HepG2 (cell line): ENCODE measurements around the gene NUAK1. TPM values are rescaled to one million over a fixed set of nuclear protein-coding genes. Genes with fewer than 3 reads are reported as not detected.

Experiments used
- ATAC-seq: fragments of 200-7000 bp; cut with Tn5 transposase; 3 replicates; pipeline ENCODE4 v1.9.1; 2020; ENCODE audit warnings: mild to moderate bottlenecking, moderate library complexity
- BruUV-seq: library from RNA; stranded (reverse); fragments of 400-500 nt; replicated peaks from 2 replicates; lab custom pipeline; 2021; lab: Mats Ljungman, UMichigan
- CTCF ChIA-PET: fragments of 300-600 bp; formaldehyde crosslinking; extraction: SDS; loops from one replicate; lab custom pipeline; 2021; ENCODE audit warnings: low total read pairs, inconsistent platforms, low intra/inter-chr PET ratio; lab: Yijun Ruan, JAX
- POLR2A ChIA-PET: fragments of 350-600 bp; sonication (Branson Sonifier 250); formaldehyde crosslinking; loops from one replicate; lab custom pipeline; 2020; ENCODE audit warnings: antibody characterized with exemption, inconsistent platforms; lab: Yijun Ruan, JAX
- DNase-seq: peaks from one replicate; pipeline ENCODE4 v3.0.0-alpha.2; 2015; ENCODE audit warnings: low spot score
- FAIRE-seq: peaks from 3 replicates; lab custom pipeline; 2011; peaks lifted over from hg19 to GRCh38; lab: Jason Lieb, UNC
- H2AFZ ChIP-seq: one replicate; pipeline ENCODE4 v1.6.1; 2011; ENCODE audit warnings: low read length, inconsistent platforms
- H3K27ac ChIP-seq: fragments of 300-600 bp; 3 replicates; pipeline ENCODE4 v1.8.0; 2011; ENCODE audit warnings: mixed run types, mild to moderate bottlenecking, mixed read lengths, low read length, inconsistent platforms; ENCODE audit not compliant: insufficient read depth; ENCODE audit errors: extremely low read length
- H3K27me3 ChIP-seq, 2 experiments: fragments of 200-600 bp in 1 of 2; 2 replicates in 1 of 2; 3 replicates in 1 of 2; pipeline versions ENCODE4 v1.6.0 to v1.8.0; 2011; ENCODE audit warnings: low read length in 2 of 2, mild to moderate bottlenecking in 2 of 2, moderate library complexity in 2 of 2, inconsistent platforms in 1 of 2; ENCODE audit not compliant: insufficient read depth in 2 of 2, control insufficient read depth in 1 of 2
- H3K36me3 ChIP-seq, 2 experiments: fragments of 200-600 bp in 1 of 2; replicated peaks in 1 of 2; 2 replicates in 1 of 2; 3 replicates in 1 of 2; pipeline versions ENCODE4 v1.5.1 to v1.8.0; 2011; ENCODE audit warnings: low read length in 2 of 2, inconsistent platforms in 1 of 2; ENCODE audit not compliant: insufficient read depth in 2 of 2, control insufficient read depth in 1 of 2
- H3K4me1 ChIP-seq: 2 replicates; pipeline ENCODE4 v1.5.1; 2012; ENCODE audit warnings: low read length, inconsistent platforms; ENCODE audit not compliant: insufficient read depth
- H3K4me2 ChIP-seq: 2 replicates; pipeline ENCODE4 v1.6.0; 2011; ENCODE audit warnings: low read depth, low read length, inconsistent platforms
- H3K4me3 ChIP-seq, 3 experiments: fragments of 200-600 bp in 1 of 3; sonication (generic), shearing (Covaris generic) in 1 of 3; replicated peaks in 1 of 3; 2 replicates each; pipeline ENCODE4 v1.5.1; 2011 to 2016; ENCODE audit warnings: low read length in 3 of 3, inconsistent platforms in 2 of 3, low read depth in 2 of 3, mild to moderate bottlenecking in 2 of 3, control low read depth in 1 of 3, mixed read lengths in 1 of 3; ENCODE audit not compliant: insufficient read depth in 1 of 3
- H3K79me2 ChIP-seq: one replicate; pipeline ENCODE4 v1.6.1; 2011; ENCODE audit warnings: low read length, inconsistent platforms; ENCODE audit not compliant: insufficient read depth
- H3K9ac ChIP-seq: 2 replicates; pipeline ENCODE4 v1.6.0; 2011; ENCODE audit warnings: mild to moderate bottlenecking, low read depth, low read length, inconsistent platforms; ENCODE audit not compliant: insufficient read depth
- H3K9me3 ChIP-seq: 2 replicates; pipeline ENCODE4 v1.5.1; 2012; ENCODE audit warnings: mild to moderate bottlenecking, low read length
- H4K20me1 ChIP-seq: 2 replicates; pipeline ENCODE4 v1.6.0; 2011; ENCODE audit warnings: inconsistent platforms, mild to moderate bottlenecking, low read length, moderate library complexity; ENCODE audit not compliant: insufficient read depth
- BATF2 ChIP-seq: sonication (generic); formaldehyde crosslinking; IDR thresholded peaks from 2 replicates; pipeline ENCODE4 v1.8.0; 2022; ENCODE audit warnings: mild to moderate bottlenecking, missing genetic modification reagents, moderate library complexity
- CREBL2 ChIP-seq: sonication (generic); formaldehyde crosslinking; IDR thresholded peaks from 2 replicates; pipeline ENCODE4 v1.8.1; 2023; ENCODE audit warnings: missing genetic modification reagents, mild to moderate bottlenecking, borderline replicate concordance
- DMAP1 ChIP-seq: IDR thresholded peaks from 2 replicates; pipeline ENCODE4 v1.6.1; 2016
- LCORL ChIP-seq, 2 experiments: fragments of 450-650 bp in 1 of 2; sonication (generic) in 1 of 2; formaldehyde crosslinking in 1 of 2; IDR thresholded peaks; 2 replicates each; pipeline versions ENCODE4 v1.5.0 to v1.6.1; 2017 to 2020; ENCODE audit warnings: antibody characterized with exemption in 1 of 2, missing genetic modification reagents in 1 of 2
- MYPOP ChIP-seq: sonication (generic); formaldehyde crosslinking; IDR thresholded peaks from 2 replicates; pipeline ENCODE4 v1.8.1; 2023; ENCODE audit warnings: mild to moderate bottlenecking, moderate library complexity, missing genetic modification reagents
- RELA ChIP-seq: sonication (generic); formaldehyde crosslinking; IDR thresholded peaks from 2 replicates; pipeline ENCODE4 v1.4.0; 2020; ENCODE audit warnings: missing genetic modification reagents
- RXRB ChIP-seq: IDR thresholded peaks from 2 replicates; pipeline ENCODE4 v1.6.1; 2016; ENCODE audit warnings: borderline replicate concordance, missing genetic modification reagents, missing compliant biosample characterization
- SNAPC2 ChIP-seq: sonication (generic); formaldehyde crosslinking; IDR thresholded peaks from 2 replicates; pipeline ENCODE4 v1.8.1; 2022; ENCODE audit warnings: mild to moderate bottlenecking, missing genetic modification reagents
- TGIF2 ChIP-seq: IDR thresholded peaks from 2 replicates; pipeline ENCODE4 v1.6.1; 2016; ENCODE audit warnings: control low read depth, missing compliant biosample characterization
- ZBTB7B ChIP-seq: sonication (generic); formaldehyde crosslinking; IDR thresholded peaks from 2 replicates; pipeline ENCODE4 v1.4.0; 2020; ENCODE audit warnings: missing genetic modification reagents
- ZNF251 ChIP-seq: sonication (generic); formaldehyde crosslinking; IDR thresholded peaks from 2 replicates; pipeline ENCODE4 v1.9.0; 2021; ENCODE audit warnings: mild to moderate bottlenecking, missing genetic modification reagents
- WGBS: methylation state at CpG from one replicate; pipeline ENCODE4 v1.1.6; 2017; ENCODE audit warnings: low lambda C conversion rate; 5-methylcytosine and 5-hydroxymethylcytosine counted together
- in situ Hi-C: cut with HindIII; loops from 2 replicates; pipeline ENCODE4 v1.10.0; 2017; ENCODE audit warnings: low pct_unique_long_range_greater_than_20kb; ENCODE audit not compliant: extremely low pct_ligation_motif_present
- intact Hi-C: fragments of 100-400 bp; cut with micrococcal nuclease; formaldehyde crosslinking; loops from one replicate; pipeline ENCODE4 v1.10.0; 2022; ENCODE audit not compliant: unreplicated experiment
- polyA plus RNA-seq, 8 experiments: library from polyadenylated mRNA; depleted of rRNA in 3 of 8; stranded (reverse) in 7 of 8; unstranded in 1 of 8; fragments of >200 nt; fragmentation: Illumina TruSeq in 4 of 8; extraction: Trizol in 4 of 8; gene quantifications; 2 replicates each; pipeline versions ENCODE4 v1.2.1 to v1.2.3, GENCODE V29; 2011 to 2016; ENCODE audit warnings: low read depth in 4 of 8, missing spikeins in 1 of 8, mixed read lengths in 1 of 8; ENCODE audit not compliant: insufficient read depth in 1 of 8
- total RNA-seq, 5 experiments: library from RNA; depleted of rRNA; stranded (reverse); fragments of >200 nt; fragmentation: Illumina TruSeq; extraction: Trizol; gene quantifications; 2 replicates each; pipeline ENCODE4 v1.2.3, GENCODE V29; 2016; ENCODE audit warnings: low read depth in 1 of 5
- TF ChIP-seq, protein P1 (sequence below): sonication (generic); formaldehyde crosslinking; IDR thresholded peaks from 2 replicates; pipeline ENCODE4 v1.4.0; 2020; ENCODE audit warnings: missing genetic modification reagents, mild to moderate bottlenecking, borderline replicate concordance

Gene NUAK1
- total and polyA plus RNA-seq, 2 of the 13 experiments (the other 11 are each of a cell fraction or from before 2014, with no cell fraction given) = 1.7 to 1.9 TPM

DNA sequence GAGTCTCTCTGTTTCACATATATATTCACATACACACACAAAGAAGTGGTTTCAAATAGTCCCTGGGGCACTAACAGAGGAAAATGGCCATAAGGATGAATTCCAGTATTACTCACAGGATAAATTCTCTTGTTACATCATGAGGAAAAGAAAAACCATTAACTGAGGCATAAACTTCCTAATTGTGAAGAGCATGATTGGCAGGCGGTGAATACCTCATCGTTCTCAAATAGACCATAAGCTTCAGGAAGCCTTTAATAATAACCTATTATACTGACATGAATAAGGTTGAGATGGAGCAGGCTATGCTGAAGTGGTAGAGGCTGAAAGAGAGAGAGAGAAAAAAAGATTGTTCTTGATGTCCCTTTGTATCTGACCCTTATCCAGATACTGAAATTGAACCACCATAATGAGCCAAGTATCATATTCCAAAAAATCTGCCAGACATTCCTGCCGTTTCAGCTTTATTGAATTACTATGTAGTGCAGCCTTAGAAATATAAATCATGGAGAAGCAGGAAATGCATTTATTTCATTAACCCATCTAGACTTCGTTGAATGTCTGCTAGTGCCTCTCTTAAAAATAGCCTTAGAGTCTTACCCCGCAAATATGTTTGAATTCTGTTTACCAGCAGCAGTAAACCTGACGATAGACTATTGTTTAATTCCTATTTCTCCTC is 86.8 kb downstream of the NUAK1 start:
- Histone ChIP-seq H3K27me3 (peaks cover 4 to 14% of the 10 kb centered on the region in 2 experiments; a peak in 2 of 5 replicates), H3K4me2 (no peak overlapping the region), H4K20me1 (no peaks in the 10 kb centered on the region), H3K27ac (no peak overlapping the region), H3K4me3 (no peak overlapping the region), H2AFZ (no peak overlapping the region), H3K9ac (no peak overlapping the region), H3K36me3 (no peaks in the 10 kb centered on the region), H3K4me1 (no peaks in the 10 kb centered on the region), H3K79me2 (no peaks in the 10 kb centered on the region), H3K9me3 (no peaks in the 10 kb centered on the region)
- 32% methylated on average over 6 of the region's 6 CpGs for WGBS
- DNase-seq (no peak), FAIRE-seq (no peak), ATAC-seq (no peak)
- ChIA-PET POLR2A (no interaction called here), CTCF (no interaction called here)
- TF ChIP-seq RXRB (CRISPR knock-in tag) = no peak
- no peak for TF ChIP-seq DMAP1 (CRISPR knock-in tag)
- TF ChIP-seq SNAPC2 (CRISPR knock-in tag) = no peak
- no peak for TF ChIP-seq ZNF251 (CRISPR knock-in tag)
- TF ChIP-seq TGIF2 (CRISPR knock-in tag) = no peak
- TF ChIP-seq CREBL2 (CRISPR knock-in tag) = no peak
- no peak for TF ChIP-seq MYPOP
- TF ChIP-seq RELA (CRISPR knock-in tag) = no peak
- TF ChIP-seq, protein P1, sequence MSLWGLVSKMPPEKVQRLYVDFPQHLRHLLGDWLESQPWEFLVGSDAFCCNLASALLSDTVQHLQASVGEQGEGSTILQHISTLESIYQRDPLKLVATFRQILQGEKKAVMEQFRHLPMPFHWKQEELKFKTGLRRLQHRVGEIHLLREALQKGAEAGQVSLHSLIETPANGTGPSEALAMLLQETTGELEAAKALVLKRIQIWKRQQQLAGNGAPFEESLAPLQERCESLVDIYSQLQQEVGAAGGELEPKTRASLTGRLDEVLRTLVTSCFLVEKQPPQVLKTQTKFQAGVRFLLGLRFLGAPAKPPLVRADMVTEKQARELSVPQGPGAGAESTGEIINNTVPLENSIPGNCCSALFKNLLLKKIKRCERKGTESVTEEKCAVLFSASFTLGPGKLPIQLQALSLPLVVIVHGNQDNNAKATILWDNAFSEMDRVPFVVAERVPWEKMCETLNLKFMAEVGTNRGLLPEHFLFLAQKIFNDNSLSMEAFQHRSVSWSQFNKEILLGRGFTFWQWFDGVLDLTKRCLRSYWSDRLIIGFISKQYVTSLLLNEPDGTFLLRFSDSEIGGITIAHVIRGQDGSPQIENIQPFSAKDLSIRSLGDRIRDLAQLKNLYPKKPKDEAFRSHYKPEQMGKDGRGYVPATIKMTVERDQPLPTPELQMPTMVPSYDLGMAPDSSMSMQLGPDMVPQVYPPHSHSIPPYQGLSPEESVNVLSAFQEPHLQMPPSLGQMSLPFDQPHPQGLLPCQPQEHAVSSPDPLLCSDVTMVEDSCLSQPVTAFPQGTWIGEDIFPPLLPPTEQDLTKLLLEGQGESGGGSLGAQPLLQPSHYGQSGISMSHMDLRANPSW (CRISPR knock-in tag) = no peak
- TF ChIP-seq ZBTB7B (CRISPR knock-in tag) = no peak
- no peak for TF ChIP-seq LCORL (IDR thresholded peaks at IDR 0.05)
- TF ChIP-seq LCORL (CRISPR knock-in tag; IDR thresholded peaks at IDR 0.05) = no peak
- TF ChIP-seq BATF2 (CRISPR knock-in tag) = no peak
- in situ Hi-C loops (no loop called here), intact Hi-C loops (no loop called here)
- BruUV-seq = no TSS peak
